NCI-H2107 (cell line): Measurements from ENCODE around the gene CCDC59.

Experiments used
- DNase-seq: peaks from one replicate; lab custom pipeline; 2025; lab: John Stamatoyannopoulos, UW

Gene CCDC59

GRCh38 chr12:82314406-82314892 is 43.7 kb downstream of the CCDC59 start:
- DNase-seq = no peak
